ENCODE data around the gene SKI. TPM values are rescaled to one million over a fixed set of nuclear protein-coding genes. Genes with fewer than 3 reads are reported as not detected.

SKI gene
- total and polyA plus RNA-seq, 8 donors: 55.8 to 89.0 (median 73.9) TPM

GRCh38 chr1:2337501-2337900, 109.4 kb downstream of the SKI start:
- no peak for ATAC-seq
- TF ChIP-seq, protein P1, sequence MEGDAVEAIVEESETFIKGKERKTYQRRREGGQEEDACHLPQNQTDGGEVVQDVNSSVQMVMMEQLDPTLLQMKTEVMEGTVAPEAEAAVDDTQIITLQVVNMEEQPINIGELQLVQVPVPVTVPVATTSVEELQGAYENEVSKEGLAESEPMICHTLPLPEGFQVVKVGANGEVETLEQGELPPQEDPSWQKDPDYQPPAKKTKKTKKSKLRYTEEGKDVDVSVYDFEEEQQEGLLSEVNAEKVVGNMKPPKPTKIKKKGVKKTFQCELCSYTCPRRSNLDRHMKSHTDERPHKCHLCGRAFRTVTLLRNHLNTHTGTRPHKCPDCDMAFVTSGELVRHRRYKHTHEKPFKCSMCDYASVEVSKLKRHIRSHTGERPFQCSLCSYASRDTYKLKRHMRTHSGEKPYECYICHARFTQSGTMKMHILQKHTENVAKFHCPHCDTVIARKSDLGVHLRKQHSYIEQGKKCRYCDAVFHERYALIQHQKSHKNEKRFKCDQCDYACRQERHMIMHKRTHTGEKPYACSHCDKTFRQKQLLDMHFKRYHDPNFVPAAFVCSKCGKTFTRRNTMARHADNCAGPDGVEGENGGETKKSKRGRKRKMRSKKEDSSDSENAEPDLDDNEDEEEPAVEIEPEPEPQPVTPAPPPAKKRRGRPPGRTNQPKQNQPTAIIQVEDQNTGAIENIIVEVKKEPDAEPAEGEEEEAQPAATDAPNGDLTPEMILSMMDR (IDR thresholded peaks at IDR 0.05): no peak
- no peaks in the 10 kb centered on the region for H3K36me3 ChIP-seq

DNA sequence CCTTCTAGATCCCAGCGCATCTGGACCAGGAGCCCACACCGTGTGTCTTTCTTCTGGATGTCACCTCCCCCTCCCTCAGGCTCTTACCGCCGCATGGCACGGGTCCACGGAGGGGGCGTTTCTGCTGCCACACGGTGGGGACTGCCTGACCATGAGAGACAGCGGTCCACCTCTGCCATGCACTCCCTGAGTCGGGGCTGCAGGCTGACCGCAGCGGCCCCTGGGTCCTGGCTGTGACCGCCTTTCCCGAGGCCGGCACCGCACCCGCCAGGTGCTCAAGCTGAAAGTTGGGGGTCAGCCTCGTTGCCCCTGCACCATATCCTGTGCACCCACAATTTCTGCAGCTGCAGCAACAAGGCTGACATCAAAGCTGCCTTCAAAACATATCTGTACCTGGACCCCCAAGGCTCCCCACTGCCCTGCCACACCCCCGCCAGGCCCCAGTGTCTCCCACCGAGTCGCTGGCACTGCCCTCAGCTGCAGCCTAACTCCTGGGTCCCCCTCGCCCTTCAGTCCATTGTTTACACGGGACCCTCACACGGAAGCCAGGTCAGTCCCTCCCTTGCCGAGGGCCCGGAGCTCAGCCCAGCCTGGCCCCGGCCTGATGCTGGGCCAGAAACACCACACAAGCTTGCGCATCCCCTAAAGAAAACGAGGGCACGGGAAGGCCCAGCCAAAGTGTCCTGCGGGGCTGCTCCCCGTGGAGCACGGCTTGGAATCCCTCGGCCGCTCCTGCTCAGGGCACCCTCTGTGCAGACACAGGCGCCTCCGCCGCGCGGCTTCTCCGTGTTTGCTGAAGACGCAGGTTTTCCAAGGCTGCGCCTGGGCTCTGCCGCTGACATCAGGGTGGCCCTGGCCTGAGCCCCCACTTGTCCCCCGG, 111.3 kb downstream of the SKI start:
- intact Hi-C loops (cut with DNase I): no loop called here
- Histone ChIP-seq H3K4me1 (no peaks in the 10 kb centered on the region), H3K27me3 (peaks cover 0 to 10% of the 10 kb centered on the region in 2 donors), H3K4me3 (no peak overlapping the region), H3K27ac (no peak overlapping the region), H3K9me3 (no peaks in the 10 kb centered on the region), H3K36me3 (no peaks in the 10 kb centered on the region)
- ATAC-seq (no peak), DNase-seq (peak in 1 of 4 donors; percentile 81)
- TF ChIP-seq, protein P1 (IDR thresholded peaks at IDR 0.05): no peak

More at GRCh38 chr1:2337501-2337900, 109.4 kb downstream of the SKI start:
- intact Hi-C loops (cut with DNase I): no loop called here
- H3K4me1 ChIP-seq: no peaks in the 10 kb centered on the region
- no peak overlapping the region for H3K27ac ChIP-seq
- H3K27me3 ChIP-seq: peaks cover 0 to 10% of the 10 kb centered on the region in 2 donors
- no peaks in the 10 kb centered on the region for H3K9me3 ChIP-seq
- no peak for DNase-seq
- no peak overlapping the region for H3K4me3 ChIP-seq

GRCh38 chr1:2340086-2340917, 112.2 kb downstream of the SKI start:
- Histone ChIP-seq H3K27ac (no peak overlapping the region), H3K9me3 (no peaks in the 10 kb centered on the region), H3K4me1 (no peaks in the 10 kb centered on the region), H3K27me3 (peaks cover 0 to 10% of the 10 kb centered on the region in 2 donors), H3K36me3 (no peaks in the 10 kb centered on the region), H3K4me3 (no peak overlapping the region)
- no peak for ATAC-seq
- peak in 1 of 4 donors; percentile 53 for DNase-seq
- intact Hi-C loops (cut with DNase I): no loop called here
- TF ChIP-seq, protein P1 (IDR thresholded peaks at IDR 0.05): no peak

DNA sequence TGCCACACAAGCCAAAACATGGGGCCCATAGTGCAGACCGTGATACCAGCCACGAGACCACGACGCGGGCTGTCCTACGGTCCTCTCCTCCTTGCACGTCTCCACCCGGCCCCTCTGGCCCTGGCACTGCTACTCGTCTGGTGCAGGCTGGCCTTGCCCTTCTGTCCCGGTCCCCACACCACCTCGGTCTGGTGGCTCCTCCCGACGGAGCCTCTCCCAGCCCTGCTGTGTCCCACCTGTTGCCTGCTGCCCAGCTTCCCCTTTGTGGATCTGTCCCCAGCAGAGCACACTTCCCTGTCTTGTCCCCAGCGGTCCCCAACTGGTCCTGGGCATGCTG, 112.8 kb downstream of the SKI start:
- TF ChIP-seq, protein P1 (IDR thresholded peaks at IDR 0.05): no peak
- Histone ChIP-seq H3K27ac (no peak overlapping the region), H3K27me3 (peaks cover 0 to 10% of the 10 kb centered on the region in 2 donors), H3K36me3 (no peaks in the 10 kb centered on the region), H3K4me3 (no peak overlapping the region), H3K9me3 (no peaks in the 10 kb centered on the region), H3K4me1 (no peaks in the 10 kb centered on the region)
- intact Hi-C loops (cut with DNase I): no loop called here
- no peak for ATAC-seq
- DNase-seq: peak in 1 of 4 donors; percentile 64
